Fibroblast of skin of right quadriceps (primary cell): ENCODE measurements around the gene ACAP3.

Experiments
- DNase-seq: peaks from one replicate; pipeline ENCODE4 v3.0.0-alpha.2; 2013

ACAP3 gene

GRCh38 chr1:1344655-1345361, 37.1 kb upstream of the ACAP3 start:
- DNase-seq = peak; percentile 54

- DNase-seq = no peak
Observed at GRCh38 chr1:1343811-1344421, 36.2 kb upstream of the ACAP3 start.

- DNase-seq = no peak
Observed at GRCh38 chr1:1342584-1343115, 34.9 kb upstream of the ACAP3 start.

- DNase-seq = no peak
Observed at GRCh38 chr1:1342061-1342562, 34.4 kb upstream of the ACAP3 start.

- DNase-seq = no peak
Observed at GRCh38 chr1:1341549-1342021, 33.9 kb upstream of the ACAP3 start.

- no peak for DNase-seq
Observed at GRCh38 chr1:1340791-1341548, 33.2 kb upstream of the ACAP3 start.

GRCh38 chr1:1340185-1340584, 32.5 kb upstream of the ACAP3 start:
- no peak for DNase-seq

- no peak for DNase-seq
Observed at GRCh38 chr1:1338278-1338677, 30.5 kb upstream of the ACAP3 start.

- no peak for DNase-seq
Observed at GRCh38 chr1:1337793-1338147, 30.0 kb upstream of the ACAP3 start.

- DNase-seq = no peak
Observed at GRCh38 chr1:1336931-1337792, 29.4 kb upstream of the ACAP3 start.

GRCh38 chr1:1336446-1336845, 28.7 kb upstream of the ACAP3 start:
- DNase-seq = no peak

- DNase-seq = no peak
Observed at GRCh38 chr1:1335792-1336248, 28.1 kb upstream of the ACAP3 start.

- DNase-seq = no peak
Observed at GRCh38 chr1:1335283-1335682, 27.6 kb upstream of the ACAP3 start.

GRCh38 chr1:1334835-1335234, 27.1 kb upstream of the ACAP3 start:
- DNase-seq = no peak

GRCh38 chr1:1333551-1334241, 26.0 kb upstream of the ACAP3 start:
- no peak for DNase-seq

GRCh38 chr1:1332774-1333480, 25.2 kb upstream of the ACAP3 start:
- DNase-seq = no peak

- DNase-seq = no peak
Observed at GRCh38 chr1:1332031-1332755, 24.5 kb upstream of the ACAP3 start.

GRCh38 chr1:1331068-1331965, 23.6 kb upstream of the ACAP3 start, which contains the start of gene TAS1R3:
TSS of gene TAS1R3 (plus strand) at chr1:1331280. CDS start at chr1:1331346, 66 bp downstream.
- DNase-seq = no peak
